HuH-7 (cell line): ENCODE data around the gene ADPRHL1.

Experiments
- DNase-seq: peaks from one replicate; pipeline ENCODE4 v3.0.0; 2011; ENCODE audit warnings: low spot score

Gene ADPRHL1

DNA sequence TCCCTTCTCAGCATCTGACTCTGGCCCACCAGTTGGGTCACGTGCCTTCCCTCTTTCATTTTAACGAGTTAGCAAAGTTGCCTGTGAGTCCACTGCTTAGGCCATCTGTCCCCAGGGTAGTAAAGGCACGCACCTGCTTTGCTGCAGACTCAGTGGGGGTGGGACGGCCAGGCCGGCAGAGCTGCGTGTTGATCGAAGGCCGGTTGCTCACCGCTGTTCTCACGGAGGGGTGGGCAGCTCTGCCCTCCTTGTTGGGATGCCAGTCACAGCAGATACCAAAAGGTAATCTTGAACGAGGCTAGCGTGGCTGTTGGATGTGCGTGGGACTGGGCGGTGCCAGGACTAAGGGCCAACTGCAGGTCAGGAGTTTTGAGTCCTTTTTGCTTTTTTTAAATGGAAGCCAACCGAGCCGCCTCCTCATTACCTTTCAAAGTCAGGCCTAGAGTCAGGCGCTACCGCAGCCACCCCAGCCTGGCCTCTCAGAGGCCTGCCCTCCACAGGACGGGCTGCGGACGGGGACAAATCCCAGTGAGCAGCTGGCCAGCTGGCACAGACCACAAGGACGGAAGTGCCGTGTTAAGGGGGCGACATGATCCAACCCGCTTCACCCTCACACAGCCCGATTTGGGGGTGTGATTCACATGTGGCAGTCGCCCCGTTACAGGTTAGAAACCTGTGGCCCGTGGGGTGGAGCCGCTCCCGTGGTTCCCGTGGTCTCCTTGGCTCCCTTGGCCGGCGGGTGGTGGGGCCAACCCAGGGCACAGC is 20.6 kb downstream of the ADPRHL1 start:
- no peak for DNase-seq

DNA sequence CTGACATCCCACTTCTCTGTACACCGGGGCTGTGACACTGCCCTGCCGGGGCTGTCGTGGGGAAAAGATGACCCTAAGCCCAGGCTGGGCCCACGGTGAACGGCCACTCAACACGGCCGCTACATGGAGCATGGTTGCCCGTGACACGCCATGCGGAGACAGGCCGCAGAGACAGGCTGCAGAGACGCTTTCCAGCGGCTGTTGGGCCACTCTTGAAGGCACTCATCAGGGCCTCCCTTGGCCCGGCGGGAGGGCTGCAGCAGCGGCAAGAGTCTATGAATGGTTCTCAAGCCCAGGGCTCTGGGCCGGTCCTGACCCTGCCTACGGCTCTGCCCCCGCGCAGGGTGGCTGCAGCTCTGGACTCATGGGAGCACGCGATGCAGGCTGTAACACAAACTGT is 22.1 kb downstream of the ADPRHL1 start:
- DNase-seq: no peak

DNA sequence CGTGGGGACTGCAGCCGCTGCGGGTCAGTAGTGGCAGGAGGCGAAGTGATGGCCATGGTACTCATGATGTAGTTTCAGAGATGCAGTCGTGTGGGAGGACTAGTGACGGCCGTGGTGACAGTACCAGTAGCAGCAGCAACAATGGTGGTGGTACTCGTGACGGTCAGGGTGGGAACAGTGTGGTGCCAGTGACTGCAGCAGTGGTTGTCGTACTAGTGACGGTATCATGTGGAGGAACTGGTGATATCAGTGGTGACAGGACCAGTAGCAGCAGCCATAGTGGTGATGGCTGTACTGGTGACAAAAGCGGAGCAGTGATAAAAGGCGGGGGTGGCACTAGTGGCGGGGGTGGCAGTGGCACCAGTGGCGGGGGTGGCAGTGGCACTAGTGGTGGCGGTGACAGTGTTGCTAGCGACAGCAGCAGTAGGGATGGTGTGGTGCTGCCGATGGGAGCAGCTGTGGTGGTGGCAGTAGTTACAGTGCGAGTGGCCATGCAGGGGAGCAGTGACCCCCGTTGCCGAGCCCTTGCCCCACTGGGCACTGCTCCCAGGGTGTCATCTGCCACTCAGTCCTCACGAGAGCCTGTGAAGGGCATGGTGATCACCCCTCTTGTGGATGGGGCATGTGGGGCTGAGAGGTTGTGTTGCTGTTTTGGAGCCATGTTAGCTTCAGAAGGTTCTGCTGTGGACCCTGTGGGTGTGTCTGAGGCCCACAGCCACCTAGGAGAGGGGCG is 22.7 kb downstream of the ADPRHL1 start:
- no peak for DNase-seq

DNA sequence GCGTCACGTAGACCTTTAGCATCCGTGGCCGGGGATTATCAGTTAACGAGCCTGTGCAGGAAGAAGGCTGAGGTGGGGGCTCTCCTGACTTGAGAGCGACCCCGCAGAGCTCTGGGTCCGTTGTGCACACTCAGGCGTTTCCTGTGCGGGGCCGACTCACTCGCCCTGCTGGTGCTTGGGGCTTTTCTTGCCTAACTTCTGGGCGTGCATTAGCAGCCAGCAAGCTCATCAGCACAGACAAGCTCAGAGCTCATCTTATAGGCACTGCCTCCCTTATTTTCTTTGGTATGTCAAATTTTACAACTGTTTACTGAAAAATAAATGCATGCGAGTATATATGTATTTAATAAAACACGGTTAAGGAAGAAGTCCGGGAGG is 23.7 kb downstream of the ADPRHL1 start:
- no peak for DNase-seq

DNA sequence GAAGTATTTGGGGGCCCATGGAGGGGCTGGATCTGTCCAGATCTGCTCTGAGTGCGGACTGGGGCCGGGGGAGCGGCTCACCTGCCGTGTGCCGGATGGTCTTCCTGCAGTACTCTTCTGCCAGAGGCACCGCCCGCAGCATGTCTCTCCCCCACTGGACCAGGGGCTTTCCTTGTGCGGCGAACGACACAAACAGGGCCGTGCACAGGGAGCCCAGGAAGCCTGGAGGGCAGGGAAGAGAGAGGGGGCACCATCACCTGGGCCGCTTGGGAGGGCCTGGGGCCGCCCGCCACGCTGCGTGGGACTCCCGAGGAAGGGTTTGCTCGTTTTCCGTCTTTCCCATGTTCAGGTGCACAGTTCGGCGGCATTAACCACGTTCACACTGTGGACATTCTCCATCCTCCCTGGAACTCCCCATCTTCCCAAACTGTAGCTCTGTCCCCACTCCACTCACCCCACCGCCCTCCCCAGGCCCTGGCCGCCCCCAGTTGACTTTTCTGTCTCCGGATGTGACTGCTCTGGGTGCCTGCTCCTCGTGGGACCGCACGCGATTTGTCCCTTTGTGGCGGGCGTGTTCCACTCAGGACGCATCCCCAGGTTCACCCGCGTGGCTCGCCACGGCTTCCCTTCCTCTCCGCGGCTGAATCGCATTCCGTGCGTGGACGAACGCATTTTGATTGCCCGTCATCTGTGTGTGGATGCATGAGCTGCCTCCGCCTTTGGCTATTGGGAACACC is 24.2 kb downstream of the ADPRHL1 start:
- no peak for DNase-seq

DNA sequence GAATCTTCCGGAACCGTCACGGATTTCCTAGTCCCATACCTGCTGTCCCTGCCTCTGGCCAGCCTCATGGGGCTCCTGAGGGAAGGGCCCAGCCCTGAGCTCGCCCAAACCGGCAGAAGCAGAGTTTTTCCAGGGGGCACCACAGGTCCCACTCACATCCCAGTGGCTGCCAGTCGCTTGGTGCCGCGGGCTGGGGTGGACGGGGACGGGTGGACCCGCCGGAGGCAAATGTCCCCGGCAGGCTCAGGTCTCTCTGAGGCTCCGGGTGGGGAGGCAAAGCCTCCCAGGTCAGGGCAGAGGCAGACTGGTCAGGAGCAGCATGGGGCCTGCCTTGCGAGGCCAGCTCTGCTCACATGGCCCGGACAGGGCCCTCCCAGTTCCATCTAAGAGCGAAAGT is 24.8 kb downstream of the ADPRHL1 start:
- DNase-seq: no peak

DNA sequence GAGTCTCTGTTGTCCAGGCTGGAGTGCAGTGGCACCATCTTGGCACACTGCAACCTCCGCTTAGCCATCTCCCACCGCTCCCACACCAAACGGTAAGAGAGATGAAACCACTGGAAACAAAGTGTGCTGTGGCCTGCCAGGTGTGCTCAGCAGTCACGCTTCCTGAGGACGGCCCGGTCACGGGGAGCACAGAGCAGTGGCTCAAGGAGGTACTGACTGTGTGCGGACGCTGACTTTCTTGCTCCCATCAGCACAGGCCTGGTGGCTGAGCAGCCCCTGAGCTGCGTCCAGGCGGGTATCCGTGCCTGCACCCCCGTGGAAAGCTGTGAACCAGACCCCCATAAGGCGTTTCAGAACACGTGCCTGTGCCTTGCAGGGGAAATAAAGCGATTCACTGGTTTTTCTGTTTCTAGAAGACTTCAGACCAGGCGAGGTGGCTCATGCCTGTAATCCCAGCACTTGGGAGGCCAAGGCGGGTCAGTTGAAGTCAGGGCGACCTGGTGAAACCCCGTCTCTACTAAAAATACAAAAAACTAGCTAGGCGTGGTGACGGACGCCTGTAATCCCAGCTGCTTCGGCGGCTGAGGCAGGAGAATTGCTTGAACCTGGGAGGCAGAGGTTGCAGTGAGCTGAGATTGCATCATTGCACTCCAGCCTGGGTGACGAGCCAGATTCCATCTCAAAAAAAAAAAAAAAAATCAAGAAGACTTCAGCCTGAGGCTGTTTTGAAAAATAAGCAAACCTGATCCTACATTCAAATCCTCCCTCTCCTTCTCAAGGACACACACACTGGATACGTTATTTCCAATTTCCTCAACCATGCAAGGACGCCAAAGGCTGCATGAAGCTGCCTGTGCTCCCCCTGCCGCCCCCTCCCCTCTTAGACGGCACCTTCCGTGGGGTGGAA is 25.5 kb downstream of the ADPRHL1 start:
- DNase-seq: no peak

DNA sequence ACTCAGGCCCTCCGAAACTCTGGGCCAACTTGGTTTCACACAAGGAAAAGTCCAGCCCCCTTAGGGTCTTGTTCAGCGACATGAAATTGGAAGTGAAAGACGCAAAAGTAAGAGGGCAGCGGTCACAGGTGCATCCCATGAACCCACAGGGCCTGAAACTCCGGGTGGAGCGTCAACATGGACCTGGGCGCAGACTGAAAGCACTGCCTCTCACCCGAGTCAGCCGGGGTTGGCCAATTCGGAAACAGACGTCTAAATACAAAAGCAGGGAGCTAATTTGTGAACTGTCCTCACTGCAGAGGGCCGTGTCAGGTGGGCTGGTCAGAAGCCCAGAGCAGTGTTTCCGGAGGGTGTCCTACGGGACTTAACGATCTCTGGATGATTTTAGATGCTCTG is 26.7 kb downstream of the ADPRHL1 start:
- DNase-seq: no peak

DNA sequence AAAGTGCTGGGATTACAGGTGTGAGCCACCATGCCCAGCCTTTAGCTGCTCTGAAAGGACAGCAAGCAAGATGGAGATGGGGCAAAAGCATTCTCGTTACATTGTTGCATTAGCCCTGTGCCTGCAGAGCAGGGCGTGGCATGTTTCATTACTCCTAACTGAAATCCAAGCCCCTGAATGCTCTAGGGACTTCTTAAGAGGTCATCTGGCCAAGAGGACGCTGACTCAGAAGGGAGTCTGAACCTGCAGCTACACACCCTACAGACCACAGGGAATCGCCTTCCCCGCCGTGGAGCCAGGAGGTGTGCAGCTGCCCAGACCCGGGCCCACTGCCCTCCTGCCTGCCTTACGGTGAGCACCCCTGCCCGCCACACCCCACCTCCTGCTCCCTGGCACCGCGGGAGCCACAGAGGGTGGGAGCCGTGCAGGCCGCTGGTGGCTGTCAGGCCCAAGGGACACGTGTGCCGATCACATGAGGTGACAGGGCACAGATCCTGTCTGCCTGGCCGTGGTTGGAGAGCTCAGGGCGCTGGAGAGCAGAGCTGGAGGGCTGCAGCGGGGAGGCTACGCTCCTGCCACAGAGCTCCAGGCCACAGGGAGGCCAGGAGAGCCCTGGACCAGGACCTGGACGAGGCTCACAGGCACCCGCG is 27.2 kb downstream of the ADPRHL1 start:
- DNase-seq: no peak

DNA sequence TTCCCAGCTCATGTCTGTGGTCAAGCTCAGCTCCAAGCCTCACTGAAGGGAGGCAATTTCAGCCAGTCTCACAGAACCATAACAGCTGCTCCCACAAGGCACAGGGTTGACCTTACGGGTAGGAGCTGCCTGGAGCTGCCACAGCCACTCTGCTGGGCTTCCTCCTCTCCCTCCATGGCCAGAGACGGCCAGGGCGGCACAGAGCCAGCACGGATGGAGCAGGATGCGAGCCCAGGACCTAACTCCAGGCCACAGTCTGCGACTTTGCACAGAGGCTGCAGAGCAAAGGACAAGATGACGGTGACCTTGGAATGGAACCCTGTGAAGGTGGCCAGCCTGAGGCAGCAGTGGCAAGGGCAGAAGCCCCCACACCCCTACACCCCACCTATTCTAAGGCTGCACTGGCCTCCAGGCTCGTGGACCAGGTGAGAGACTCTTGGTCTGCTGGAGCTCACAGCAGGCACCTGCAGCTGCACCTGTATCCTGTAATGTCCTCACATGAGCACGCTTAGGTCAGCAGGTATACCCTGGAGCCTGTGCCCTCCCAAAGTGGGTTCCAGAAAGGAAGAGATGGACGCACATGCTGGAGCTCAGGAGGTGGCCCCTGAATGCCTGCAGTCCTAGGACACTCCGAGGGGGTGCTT is 29.6 kb downstream of the ADPRHL1 start:
- no peak for DNase-seq

DNA sequence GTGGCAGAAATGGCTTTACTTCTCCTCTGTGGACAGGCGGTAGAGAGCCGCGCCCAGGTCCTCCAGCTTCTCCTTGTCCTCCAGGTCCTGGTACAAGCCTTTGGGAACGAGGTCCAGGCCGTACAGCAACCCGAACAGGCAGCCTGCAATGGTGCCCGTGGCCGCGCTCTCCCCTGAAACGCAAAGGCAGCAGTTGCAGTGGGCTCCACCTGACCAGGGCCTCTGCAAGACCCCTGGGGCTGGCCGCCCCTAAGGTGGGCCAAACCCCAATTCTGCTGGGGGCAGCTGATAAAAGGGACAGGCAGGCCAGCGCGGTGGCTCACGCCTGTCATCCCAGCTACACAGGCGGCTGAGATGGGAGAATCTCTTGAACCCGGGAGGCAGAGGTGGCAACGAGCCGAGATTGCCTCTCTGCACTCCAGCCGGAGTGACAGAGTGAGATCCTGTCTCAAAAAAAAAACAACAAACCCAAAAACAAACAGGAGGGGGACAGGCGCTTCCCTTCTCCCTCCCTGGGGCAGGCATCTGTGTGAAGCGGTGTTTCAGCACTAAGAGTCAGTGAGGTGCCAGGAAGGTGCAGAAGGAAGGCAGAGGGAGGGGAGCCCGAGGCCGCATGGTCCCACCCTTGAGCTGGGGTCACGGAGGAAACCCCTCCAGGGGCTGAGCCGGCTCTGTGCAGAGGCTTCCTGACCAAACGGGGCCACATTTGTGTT is 30.3 kb downstream of the ADPRHL1 start:
- DNase-seq: no peak

DNA sequence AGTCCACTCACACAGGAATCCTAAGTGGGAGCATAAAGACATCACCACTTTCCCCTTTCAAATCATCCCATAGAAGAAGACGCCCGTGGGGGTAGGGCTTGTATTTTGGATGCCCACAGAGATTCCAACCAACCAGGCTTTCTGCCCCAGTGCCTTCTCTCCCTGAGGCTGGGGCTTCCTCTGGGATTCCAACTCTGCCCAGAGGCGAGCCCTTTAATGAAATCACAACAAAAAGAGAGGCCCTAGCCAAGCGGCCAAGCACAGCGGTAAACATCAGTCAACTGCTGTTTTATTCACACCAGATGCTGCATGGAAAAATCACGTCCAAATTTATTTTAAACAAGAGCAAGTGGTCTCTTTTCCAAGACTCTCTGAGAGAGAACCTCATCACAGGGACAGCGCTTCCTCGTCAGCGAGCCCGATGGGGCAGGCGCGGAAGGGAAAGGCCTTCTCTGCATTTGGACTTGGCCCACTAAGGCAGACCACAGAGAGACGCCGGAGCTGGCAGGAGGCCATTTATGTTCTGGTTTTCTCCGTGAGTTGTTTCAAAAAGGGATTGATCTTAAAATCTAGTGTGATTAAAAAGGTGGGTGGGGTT is 31.5 kb downstream of the ADPRHL1 start:
- no peak for DNase-seq

DNA sequence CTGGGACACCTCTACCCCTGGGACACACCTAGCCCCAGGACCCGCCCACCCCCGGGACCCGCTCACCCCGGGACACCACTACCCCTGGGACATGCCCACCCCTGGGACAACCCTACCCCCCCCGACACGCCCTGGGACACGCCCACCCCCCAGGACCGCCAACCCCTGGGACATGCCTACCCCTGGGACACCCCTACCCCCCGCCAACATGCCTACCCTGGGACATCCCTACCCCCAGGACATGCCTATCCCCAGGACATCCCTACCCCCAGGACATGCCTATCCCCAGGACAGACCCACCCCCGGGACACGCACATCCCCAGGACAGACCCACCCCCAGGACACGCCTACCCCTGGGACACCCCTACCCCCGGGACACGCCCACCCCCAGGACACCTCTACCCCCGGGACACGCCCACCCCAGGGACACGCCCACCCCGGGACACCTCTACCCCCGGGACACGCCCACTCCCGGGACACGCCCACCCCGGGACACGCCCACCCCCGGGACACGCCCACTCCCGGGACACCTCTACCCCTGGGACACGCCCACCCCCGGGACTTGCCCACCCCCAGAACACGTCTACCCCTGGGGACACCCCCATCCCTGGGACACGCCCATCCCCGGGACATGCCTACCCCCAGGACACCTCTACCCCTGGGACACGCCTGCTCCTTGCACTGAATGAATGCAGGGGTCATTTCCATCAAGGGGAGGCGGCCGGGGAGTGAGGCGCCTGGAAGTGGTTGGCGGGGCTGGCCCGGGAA is 32.3 kb downstream of the ADPRHL1 start:
- DNase-seq: no peak

DNA sequence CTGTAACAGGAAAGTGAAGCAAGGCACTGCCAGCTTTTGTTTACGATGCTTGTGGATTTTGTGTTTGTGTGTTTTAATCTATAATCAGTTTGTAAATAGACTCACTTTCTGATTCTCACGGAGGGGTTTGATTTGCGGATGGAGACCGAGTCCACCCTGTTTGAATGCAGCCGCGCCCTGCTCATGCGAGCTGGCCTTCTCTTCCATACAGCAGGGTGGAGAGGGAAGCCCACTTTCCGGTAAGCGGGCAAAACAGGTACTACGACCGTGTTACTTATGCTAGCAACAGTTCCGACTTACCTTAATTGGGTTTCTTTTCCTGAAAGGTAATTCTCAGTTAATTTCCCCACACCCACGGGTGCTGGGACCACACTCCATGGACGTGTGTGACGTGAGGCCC is 33.1 kb downstream of the ADPRHL1 start:
- DNase-seq: no peak

DNA sequence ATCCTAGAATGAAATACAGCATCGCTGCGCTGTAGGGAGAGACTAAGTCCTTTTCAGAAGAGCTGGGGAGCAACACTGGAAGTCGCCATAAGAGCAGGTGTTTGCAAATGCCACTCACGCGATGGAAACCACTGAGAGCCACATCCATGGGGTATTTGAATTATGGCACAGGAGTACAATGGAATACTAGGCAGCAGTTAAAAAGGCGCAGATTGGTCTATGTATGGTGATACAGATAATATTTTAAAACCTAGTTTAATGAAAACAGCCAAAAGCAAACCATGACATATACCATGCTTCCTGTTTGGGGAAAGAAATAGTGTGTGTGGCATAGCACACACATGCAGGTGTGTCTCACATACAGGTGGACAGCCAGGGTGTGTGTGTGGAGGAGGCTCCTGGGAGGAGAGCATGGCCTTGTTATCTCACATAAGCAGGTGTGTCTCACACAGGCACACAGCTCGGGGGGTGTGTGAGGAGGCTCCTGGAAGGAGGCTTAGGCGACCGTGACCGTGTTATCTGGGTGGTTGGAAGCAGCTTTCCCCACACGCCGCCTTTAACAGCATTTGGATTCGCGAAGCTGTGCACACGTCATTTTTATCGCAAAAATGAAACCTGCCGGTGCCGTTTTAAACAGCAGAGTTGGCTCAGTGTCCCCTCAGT is 33.6 kb downstream of the ADPRHL1 start:
- no peak for DNase-seq

DNA sequence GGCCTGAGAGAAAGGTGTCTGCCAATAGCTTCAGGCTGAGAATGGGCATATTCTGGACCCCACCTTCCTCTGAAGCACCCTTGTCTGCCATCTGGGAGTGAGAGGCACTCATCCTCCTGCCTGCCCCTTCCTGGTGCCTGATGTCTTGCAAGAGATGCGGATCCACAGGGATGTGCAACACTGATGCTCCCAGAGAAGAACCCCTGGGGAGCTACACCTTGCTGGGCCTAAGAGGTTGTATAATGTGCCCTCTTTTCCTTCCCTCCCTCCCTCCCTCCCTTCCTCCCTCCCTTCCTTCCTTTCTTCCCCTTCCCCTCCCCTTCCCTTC is 34.6 kb downstream of the ADPRHL1 start:
- no peak for DNase-seq

DNA sequence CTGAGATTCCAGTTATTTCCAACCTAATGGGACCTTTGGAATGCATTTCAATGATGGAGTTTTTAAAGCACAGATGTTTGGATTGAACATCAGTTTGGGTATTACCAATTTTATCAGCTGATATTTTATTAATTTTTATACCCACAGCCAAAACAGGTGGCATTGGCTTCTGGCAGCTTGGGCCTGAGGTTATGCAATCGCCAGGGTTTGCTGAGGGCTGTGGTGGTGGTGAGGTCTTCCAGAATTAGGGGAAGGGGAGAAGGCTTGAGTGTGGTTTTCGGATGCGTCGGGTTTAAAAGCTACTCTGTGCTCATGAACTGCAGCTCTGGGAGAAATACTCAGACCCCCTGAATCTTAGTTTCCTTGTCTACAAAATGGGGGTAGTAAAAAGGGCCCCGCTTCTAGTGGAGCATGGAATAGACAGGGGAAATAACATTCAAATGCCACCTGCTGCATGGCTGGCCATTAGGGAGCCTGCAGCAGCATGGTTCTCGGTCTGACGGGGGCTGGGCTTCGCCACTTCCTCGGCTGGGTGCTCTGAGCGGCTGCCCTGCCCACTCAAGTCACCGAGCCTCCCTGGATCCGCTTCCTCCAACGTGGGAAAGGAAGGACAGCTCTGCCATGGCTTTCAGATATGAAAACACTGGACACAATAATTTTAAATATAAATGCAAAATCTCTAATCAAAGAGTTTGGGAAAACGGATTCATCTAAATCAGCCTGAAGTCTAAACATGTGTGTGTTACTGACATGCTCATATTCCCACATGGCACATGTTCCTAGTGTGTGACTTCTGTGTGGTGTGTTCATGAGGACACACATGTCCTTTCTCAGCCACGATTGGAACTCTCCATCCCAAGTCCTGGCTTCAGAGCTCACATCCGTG is 35.2 kb downstream of the ADPRHL1 start:
- no peak for DNase-seq
